ENCODE data around the gene MACROD2. TPM values are rescaled to one million over a fixed set of nuclear protein-coding genes. Genes with fewer than 3 reads are reported as not detected.

MACROD2 gene
- total RNA-seq, 1 experiment from 2014 or later: 1.5 TPM

GRCh38 chr20:14859627-14860026, 864.3 kb downstream of the MACROD2 start:
- no peak for DNase-seq
- Histone ChIP-seq H3K4me3 (ENCODE audit: insufficient read depth, low read depth, low read length) (no peak overlapping the region), H3K36me3 (replicated peaks; ENCODE audit: control insufficient read depth, insufficient read depth, low read length) (no peaks in the 10 kb centered on the region), H3K27me3 (ENCODE audit: control insufficient read depth, insufficient read depth, low read length) (no peaks in the 10 kb centered on the region)

- no peaks in the 10 kb centered on the region for H3K36me3 ChIP-seq (replicated peaks; ENCODE audit: control insufficient read depth, insufficient read depth, low read length)
- DNase-seq: peak; percentile 62
- H3K4me3 ChIP-seq (ENCODE audit: insufficient read depth, low read depth, low read length): no peak overlapping the region
- no peaks in the 10 kb centered on the region for H3K27me3 ChIP-seq (ENCODE audit: control insufficient read depth, insufficient read depth, low read length)
Observed at GRCh38 chr20:14860410-14860814, 865.1 kb downstream of the MACROD2 start.

GRCh38 chr20:14861028-14861699, 865.8 kb downstream of the MACROD2 start:
- no peak for DNase-seq
- H3K27me3 ChIP-seq (ENCODE audit: control insufficient read depth, insufficient read depth, low read length): no peaks in the 10 kb centered on the region
- H3K4me3 ChIP-seq (ENCODE audit: insufficient read depth, low read depth, low read length): no peak overlapping the region
- H3K36me3 ChIP-seq (replicated peaks; ENCODE audit: control insufficient read depth, insufficient read depth, low read length): no peaks in the 10 kb centered on the region

GRCh38 chr20:14865169-14865568, 869.9 kb downstream of the MACROD2 start:
- Histone ChIP-seq H3K4me3 (ENCODE audit: insufficient read depth, low read depth, low read length) (no peak overlapping the region), H3K27me3 (ENCODE audit: control insufficient read depth, insufficient read depth, low read length) (no peaks in the 10 kb centered on the region), H3K36me3 (replicated peaks; ENCODE audit: control insufficient read depth, insufficient read depth, low read length) (no peaks in the 10 kb centered on the region)
- DNase-seq: no peak

- Histone ChIP-seq H3K27me3 (ENCODE audit: control insufficient read depth, insufficient read depth, low read length) (no peaks in the 10 kb centered on the region), H3K4me3 (ENCODE audit: insufficient read depth, low read depth, low read length) (no peak overlapping the region), H3K36me3 (replicated peaks; ENCODE audit: control insufficient read depth, insufficient read depth, low read length) (no peaks in the 10 kb centered on the region)
- DNase-seq: no peak
Observed at GRCh38 chr20:14865731-14866130, 870.4 kb downstream of the MACROD2 start.

DNA sequence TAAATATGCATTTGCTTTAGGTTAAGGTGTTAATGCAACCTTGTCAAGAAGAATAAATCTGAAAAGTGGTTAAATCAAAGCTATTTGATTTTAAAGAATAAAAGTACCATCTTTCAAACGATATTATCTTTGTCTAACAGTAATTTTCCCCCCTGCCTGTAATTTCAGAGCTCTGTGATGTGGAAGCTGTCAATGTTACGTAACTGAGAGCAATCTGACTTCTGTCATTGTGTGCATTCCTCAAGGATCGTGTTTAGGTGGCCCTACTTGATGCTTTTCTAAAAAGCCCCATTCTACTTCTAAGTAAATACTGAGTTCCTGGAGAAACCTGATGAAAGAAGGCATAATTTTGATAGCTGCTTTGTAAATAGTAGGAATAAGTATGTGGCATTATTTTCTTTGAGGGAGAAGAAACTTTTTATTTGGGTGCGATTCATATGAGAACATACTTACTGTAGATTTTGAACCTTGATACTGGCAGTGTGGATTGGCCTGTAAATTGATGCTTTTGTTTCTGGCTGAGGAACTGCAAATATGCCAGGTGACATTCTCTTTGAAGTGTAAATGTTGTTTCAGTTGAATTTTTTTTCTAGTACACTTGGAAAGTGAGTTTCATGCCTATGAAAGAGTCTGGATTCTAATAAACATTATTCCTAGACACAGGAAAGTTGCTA, 871.7 kb downstream of the MACROD2 start:
- no peaks in the 10 kb centered on the region for H3K36me3 ChIP-seq (replicated peaks; ENCODE audit: control insufficient read depth, insufficient read depth, low read length)
- no peak for DNase-seq
- H3K27me3 ChIP-seq (ENCODE audit: control insufficient read depth, insufficient read depth, low read length): no peaks in the 10 kb centered on the region
- no peak overlapping the region for H3K4me3 ChIP-seq (ENCODE audit: insufficient read depth, low read depth, low read length)

DNA sequence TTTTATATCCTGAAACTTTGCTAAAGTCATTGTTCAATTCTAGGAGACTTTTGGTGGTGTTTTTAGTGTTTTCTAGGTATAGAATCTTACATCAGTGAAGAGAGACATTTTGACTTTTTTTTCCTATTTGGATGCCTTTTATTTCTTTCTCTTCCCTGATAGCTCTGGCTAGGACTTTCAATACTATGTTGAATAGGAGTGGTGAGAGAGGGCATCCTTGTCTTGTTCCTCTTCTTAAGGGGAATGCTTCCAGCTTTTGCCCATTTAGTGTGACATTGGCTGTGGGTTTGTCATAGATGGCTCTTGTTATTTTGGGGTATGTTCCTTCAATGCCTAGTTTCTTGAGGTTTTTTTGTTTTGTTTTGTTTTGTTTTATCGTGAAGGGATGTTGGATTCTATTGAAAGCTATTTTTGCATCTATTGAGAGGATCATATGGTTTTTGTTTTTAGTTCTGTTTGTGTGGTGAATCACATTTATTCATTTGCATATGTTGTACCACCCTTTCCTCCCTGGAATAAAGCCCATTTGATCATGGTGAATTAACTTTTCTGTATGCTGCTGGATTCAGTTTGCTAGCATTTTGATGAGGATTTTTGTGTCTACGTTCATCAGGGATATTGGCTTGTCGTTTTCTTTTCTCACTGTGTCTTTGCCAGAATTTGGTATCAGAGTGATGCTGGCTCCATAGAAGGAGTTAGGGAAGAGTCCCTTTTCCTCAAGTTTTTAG, 882.1 kb downstream of the MACROD2 start:
- DNase-seq: no peak
- no peaks in the 10 kb centered on the region for H3K36me3 ChIP-seq (replicated peaks; ENCODE audit: control insufficient read depth, insufficient read depth, low read length)
- no peak overlapping the region for H3K4me3 ChIP-seq (ENCODE audit: insufficient read depth, low read depth, low read length)
- H3K27me3 ChIP-seq (ENCODE audit: control insufficient read depth, insufficient read depth, low read length): no peaks in the 10 kb centered on the region

GRCh38 chr20:14878676-14879019, 883.3 kb downstream of the MACROD2 start:
- H3K36me3 ChIP-seq (replicated peaks; ENCODE audit: control insufficient read depth, insufficient read depth, low read length): no peaks in the 10 kb centered on the region
- DNase-seq: no peak
- no peak overlapping the region for H3K4me3 ChIP-seq (ENCODE audit: insufficient read depth, low read depth, low read length)
- no peaks in the 10 kb centered on the region for H3K27me3 ChIP-seq (ENCODE audit: control insufficient read depth, insufficient read depth, low read length)

- DNase-seq: no peak
- Histone ChIP-seq H3K4me3 (ENCODE audit: insufficient read depth, low read depth, low read length) (no peak overlapping the region), H3K27me3 (ENCODE audit: control insufficient read depth, insufficient read depth, low read length) (no peaks in the 10 kb centered on the region), H3K36me3 (replicated peaks; ENCODE audit: control insufficient read depth, insufficient read depth, low read length) (no peaks in the 10 kb centered on the region)
Observed at GRCh38 chr20:14879020-14879697, 883.8 kb downstream of the MACROD2 start.

DNA sequence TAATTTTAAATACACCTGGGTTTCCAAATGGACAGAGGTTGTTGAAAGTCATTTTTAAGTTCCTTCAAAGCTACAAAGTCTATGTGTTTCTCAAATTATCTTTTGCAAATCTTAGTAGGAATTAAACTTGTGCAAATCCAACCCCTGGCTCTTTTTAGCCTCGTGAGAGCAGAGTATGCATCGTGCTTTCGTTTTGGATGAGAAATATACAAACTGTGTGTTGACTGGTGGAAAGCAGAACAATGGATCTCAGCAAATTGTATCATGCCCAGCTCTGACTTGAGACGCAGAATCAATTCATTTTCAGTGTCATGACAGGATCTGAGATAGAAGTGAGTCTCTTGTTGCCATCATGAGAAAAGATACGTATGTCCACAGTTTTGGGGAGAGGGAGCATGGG, 884.5 kb downstream of the MACROD2 start:
- Histone ChIP-seq H3K27me3 (ENCODE audit: control insufficient read depth, insufficient read depth, low read length) (no peaks in the 10 kb centered on the region), H3K4me3 (ENCODE audit: insufficient read depth, low read depth, low read length) (no peak overlapping the region), H3K36me3 (replicated peaks; ENCODE audit: control insufficient read depth, insufficient read depth, low read length) (no peaks in the 10 kb centered on the region)
- no peak for DNase-seq

DNA sequence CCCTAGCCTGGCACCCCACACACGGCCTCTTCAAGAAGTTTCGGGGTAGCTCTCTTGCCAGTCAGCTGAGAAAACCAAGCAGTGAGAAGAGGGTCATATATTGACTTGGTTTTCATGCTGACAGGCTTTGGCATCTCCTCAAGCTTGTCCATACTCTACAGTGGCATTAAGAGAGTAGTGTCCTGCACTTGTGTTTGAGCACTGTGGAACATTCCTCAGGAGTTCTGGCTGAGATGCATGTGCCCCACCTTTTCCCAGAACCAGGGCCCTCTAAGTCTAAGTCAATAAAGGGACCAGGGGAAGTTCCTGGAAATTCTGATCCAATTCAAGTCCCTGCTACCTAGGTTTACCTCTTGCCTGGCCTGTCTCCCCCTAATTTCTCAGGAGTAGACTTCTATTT, 886.2 kb downstream of the MACROD2 start:
- no peak overlapping the region for H3K4me3 ChIP-seq (ENCODE audit: insufficient read depth, low read depth, low read length)
- no peak for DNase-seq
- H3K27me3 ChIP-seq (ENCODE audit: control insufficient read depth, insufficient read depth, low read length): no peaks in the 10 kb centered on the region
- H3K36me3 ChIP-seq (replicated peaks; ENCODE audit: control insufficient read depth, insufficient read depth, low read length): no peaks in the 10 kb centered on the region

DNA sequence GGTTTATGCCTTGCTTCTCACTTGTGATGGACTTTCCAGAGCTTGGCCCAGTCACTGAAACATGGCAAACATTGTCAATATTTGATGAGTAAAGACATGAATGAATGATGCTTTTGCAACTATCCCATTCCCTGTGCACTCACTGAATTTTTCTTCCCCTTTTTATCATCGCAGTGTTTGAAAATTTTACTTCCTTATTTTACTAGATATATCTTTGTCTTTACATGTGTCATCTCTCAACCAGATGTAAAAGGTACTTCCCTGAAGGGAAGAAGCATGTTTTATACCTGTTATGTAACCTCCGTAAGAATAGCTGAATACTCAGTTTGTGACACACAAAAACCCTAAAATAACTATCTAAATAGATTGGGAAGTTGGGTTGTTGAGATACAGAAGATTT, 886.8 kb downstream of the MACROD2 start:
- no peak for DNase-seq
- H3K27me3 ChIP-seq (ENCODE audit: control insufficient read depth, insufficient read depth, low read length): no peaks in the 10 kb centered on the region
- no peak overlapping the region for H3K4me3 ChIP-seq (ENCODE audit: insufficient read depth, low read depth, low read length)
- no peaks in the 10 kb centered on the region for H3K36me3 ChIP-seq (replicated peaks; ENCODE audit: control insufficient read depth, insufficient read depth, low read length)

DNA sequence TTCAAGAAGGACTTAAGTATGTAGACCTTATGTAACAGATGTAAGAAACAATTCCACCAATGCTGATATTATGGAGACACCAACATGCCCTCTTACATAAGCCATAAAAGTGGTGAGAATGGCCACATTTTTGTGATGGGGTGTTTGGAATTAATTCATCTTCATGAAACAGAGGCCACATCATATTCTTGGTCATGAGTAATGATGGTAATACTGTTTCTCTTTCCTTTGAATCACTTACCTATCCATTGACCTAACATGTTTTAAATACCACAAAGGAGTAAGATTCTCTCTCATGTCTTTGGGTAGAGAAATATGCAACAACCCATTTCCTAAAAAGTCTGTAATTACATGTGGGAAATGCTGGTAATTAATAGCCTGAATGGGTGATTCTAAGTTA, 887.5 kb downstream of the MACROD2 start:
- Histone ChIP-seq H3K4me3 (ENCODE audit: insufficient read depth, low read depth, low read length) (no peak overlapping the region), H3K36me3 (replicated peaks; ENCODE audit: control insufficient read depth, insufficient read depth, low read length) (no peaks in the 10 kb centered on the region), H3K27me3 (ENCODE audit: control insufficient read depth, insufficient read depth, low read length) (no peaks in the 10 kb centered on the region)
- no peak for DNase-seq

- Histone ChIP-seq H3K36me3 (replicated peaks; ENCODE audit: control insufficient read depth, insufficient read depth, low read length) (no peaks in the 10 kb centered on the region), H3K4me3 (ENCODE audit: insufficient read depth, low read depth, low read length) (no peak overlapping the region), H3K27me3 (ENCODE audit: control insufficient read depth, insufficient read depth, low read length) (no peaks in the 10 kb centered on the region)
- no peak for DNase-seq
Observed at GRCh38 chr20:14883324-14883723, 888.0 kb downstream of the MACROD2 start.

DNA sequence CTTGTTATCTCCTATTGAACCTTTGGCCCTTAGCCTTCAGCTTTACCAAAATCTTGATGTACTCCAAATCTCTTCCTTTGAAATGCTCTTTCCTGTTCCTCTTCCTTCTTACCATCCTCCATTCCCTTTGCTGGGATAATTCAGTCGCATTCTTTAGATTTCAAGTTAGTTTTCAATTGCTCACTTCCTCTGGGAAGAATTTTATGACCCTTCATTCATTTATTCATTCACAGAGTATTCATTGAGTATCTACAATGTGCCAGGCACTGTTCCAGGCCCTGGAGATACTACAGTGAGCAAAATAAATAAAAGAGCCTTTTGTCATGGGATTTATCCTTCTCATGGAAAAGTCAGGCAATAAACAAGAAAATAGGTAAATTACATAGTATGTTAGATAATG, 890.3 kb downstream of the MACROD2 start:
- no peak for DNase-seq
- Histone ChIP-seq H3K36me3 (replicated peaks; ENCODE audit: control insufficient read depth, insufficient read depth, low read length) (no peaks in the 10 kb centered on the region), H3K4me3 (ENCODE audit: insufficient read depth, low read depth, low read length) (no peak overlapping the region), H3K27me3 (ENCODE audit: control insufficient read depth, insufficient read depth, low read length) (no peaks in the 10 kb centered on the region)

Data from H7 (cell line).